NCI-H1694 treated with DMSO at 0.1 percent for 48 hours (cell line): ENCODE data around the gene CELF2.

Source experiments
- DNase-seq: peaks from one replicate; lab custom pipeline; 2025; lab: John Stamatoyannopoulos, UW

CELF2 gene

GRCh38 chr10:11301571-11302111 is 284.0 kb downstream of the CELF2 start:
- DNase-seq: no peak

GRCh38 chr10:11302181-11302580 is 284.5 kb downstream of the CELF2 start:
- no peak for DNase-seq

- no peak for DNase-seq
These were observed 285.9 kb downstream of the CELF2 start for GRCh38 chr10:11303361-11304170.

- no peak for DNase-seq
These were observed 287.4 kb downstream of the CELF2 start for GRCh38 chr10:11304906-11305585.

- no peak for DNase-seq
These were observed 288.3 kb downstream of the CELF2 start for GRCh38 chr10:11305825-11306593.

- no peak for DNase-seq
These were observed 289.3 kb downstream of the CELF2 start for GRCh38 chr10:11307004-11307403.

- no peak for DNase-seq
These were observed 290.3 kb downstream of the CELF2 start for GRCh38 chr10:11307937-11308336.

- DNase-seq: no peak
These were observed 293.4 kb downstream of the CELF2 start for GRCh38 chr10:11311027-11311426.

- DNase-seq: no peak
These were observed 295.8 kb downstream of the CELF2 start for GRCh38 chr10:11313463-11313862.

GRCh38 chr10:11317936-11318670 is 300.4 kb downstream of the CELF2 start:
- DNase-seq: no peak

GRCh38 chr10:11318826-11319598 is 301.3 kb downstream of the CELF2 start:
- no peak for DNase-seq

GRCh38 chr10:11319990-11320602 is 302.4 kb downstream of the CELF2 start:
- no peak for DNase-seq

GRCh38 chr10:11320809-11321520 is 303.3 kb downstream of the CELF2 start:
- no peak for DNase-seq

GRCh38 chr10:11322698-11323097 is 305.0 kb downstream of the CELF2 start:
- DNase-seq: no peak

GRCh38 chr10:11324761-11325321 is 307.2 kb downstream of the CELF2 start:
- DNase-seq: no peak

GRCh38 chr10:11325817-11326216 is 308.1 kb downstream of the CELF2 start:
- DNase-seq: no peak

GRCh38 chr10:11326241-11326640 is 308.6 kb downstream of the CELF2 start:
- no peak for DNase-seq

- no peak for DNase-seq
These were observed 309.4 kb downstream of the CELF2 start for GRCh38 chr10:11326913-11327616.
